Loucy (cell line): ENCODE results near the gene ABCC9.

ENCODE experiments used
- H2AFZ ChIP-seq: fragments of 200-600 bp; sonication (generic); 2 replicates; pipeline ENCODE4 v1.6.0; 2016; ENCODE audit warnings: antibody characterized with exemption, mild to moderate bottlenecking, low read length, moderate library complexity
- H3F3A ChIP-seq: fragments of 200-600 bp; 2 replicates; pipeline ENCODE4 v1.6.0; 2016; ENCODE audit warnings: antibody characterized with exemption, low read depth, mild to moderate bottlenecking
- H3K27me3 ChIP-seq: fragments of 200-600 bp; sonication (generic); 2 replicates; pipeline ENCODE4 v1.6.1; 2014; ENCODE audit warnings: low read length, mild to moderate bottlenecking; ENCODE audit not compliant: insufficient read depth, poor library complexity, severe bottlenecking
- H3K36me3 ChIP-seq: fragments of 200-600 bp; sonication (generic); 2 replicates; pipeline ENCODE4 v1.6.1; 2016; ENCODE audit warnings: low read length; ENCODE audit not compliant: insufficient read depth
- H3K4me1 ChIP-seq: fragments of 200-600 bp; sonication (generic); 2 replicates; pipeline ENCODE4 v1.5.1; 2014; ENCODE audit warnings: low read length, mild to moderate bottlenecking; ENCODE audit not compliant: insufficient read depth, poor library complexity, severe bottlenecking
- H3K4me2 ChIP-seq: fragments of 200-600 bp; sonication (generic); 2 replicates; pipeline ENCODE4 v1.6.0; 2014; ENCODE audit warnings: antibody characterized with exemption, low read length, low read depth, mild to moderate bottlenecking; ENCODE audit not compliant: poor library complexity, severe bottlenecking
- H3K4me3 ChIP-seq: fragments of 200-600 bp; sonication (generic); 2 replicates; pipeline ENCODE4 v1.5.1; 2014; ENCODE audit warnings: low read length, mild to moderate bottlenecking, mixed read lengths; ENCODE audit not compliant: poor library complexity, severe bottlenecking
- H3K79me2 ChIP-seq: fragments of 200-600 bp; sonication (generic); 2 replicates; pipeline ENCODE4 v1.6.1; 2014; ENCODE audit warnings: low read length; ENCODE audit not compliant: insufficient read depth
- H3K9ac ChIP-seq: fragments of 200-600 bp; sonication (generic); 2 replicates; pipeline ENCODE4 v1.6.0; 2014; ENCODE audit warnings: mild to moderate bottlenecking, low read depth, low read length, moderate library complexity; ENCODE audit not compliant: poor library complexity, severe bottlenecking
- H3K9me2 ChIP-seq: fragments of 200-600 bp; sonication (generic); replicated peaks from 2 replicates; pipeline ENCODE4 v1.6.1; 2016; ENCODE audit warnings: low read depth, low read length, mixed read lengths
- H3K9me3 ChIP-seq: fragments of 200-600 bp; sonication (generic); 2 replicates; pipeline ENCODE4 v1.6.1; 2014; ENCODE audit warnings: mild to moderate bottlenecking, antibody characterized with exemption, low read length, low read depth; ENCODE audit not compliant: insufficient read depth
- H4K20me1 ChIP-seq: fragments of 200-600 bp; sonication (generic); 2 replicates; pipeline ENCODE4 v1.6.0; 2014; ENCODE audit warnings: antibody characterized with exemption, low read length, mild to moderate bottlenecking; ENCODE audit not compliant: insufficient read depth, poor library complexity, severe bottlenecking
- CTCF ChIP-seq: fragments of 200-600 bp; sonication (generic); conservative IDR thresholded peaks from 2 replicates; pipeline ENCODE4 v1.5.1; 2014; ENCODE audit warnings: mild to moderate bottlenecking, antibody characterized with exemption, low read length
- EZH2phosphoT487 ChIP-seq: fragments of 200-600 bp; IDR thresholded peaks from 2 replicates; pipeline ENCODE4 v1.6.1; 2018; ENCODE audit warnings: antibody characterized with exemption, mild to moderate bottlenecking, moderate library complexity, borderline replicate concordance

Gene ABCC9

GRCh38 chr12:21940549-21941505 is at the start of gene ABCC9:
Gene ABCC9, minus strand, starts transcription at chr12:21941426. Its CDS starts 4,752 bp downstream, at chr12:21936674.
- Histone ChIP-seq H3K27me3 (no peaks in the 10 kb centered on the region), H3K9me2 (no peaks in the 10 kb centered on the region), H3K36me3 (no peaks in the 10 kb centered on the region), H4K20me1 (no peaks in the 10 kb centered on the region), H3K9ac (no peak within 1 kb of the TSS), H2AFZ (no peak within 1 kb of the TSS), H3K79me2 (no peaks in the 10 kb centered on the region), H3K4me3 (no peak within 1 kb of the TSS), H3K4me1 (no peaks in the 10 kb centered on the region), H3K4me2 (no peak within 1 kb of the TSS), H3F3A (no peaks in the 10 kb centered on the region), H3K9me3 (no peaks in the 10 kb centered on the region)
- TF ChIP-seq EZH2phosphoT487 (no peak), CTCF (no peak)

- H3F3A ChIP-seq: no peaks in the 10 kb centered on the region
- H3K4me3 ChIP-seq: no peak overlapping the region
These were observed 48.7 kb upstream of the ABCC9 start for GRCh38 chr12:21989819-21990412.

GRCh38 chr12:21988619-21989018 is 47.4 kb upstream of the ABCC9 start:
- Histone ChIP-seq H3F3A (no peaks in the 10 kb centered on the region), H3K4me3 (no peak overlapping the region), H2AFZ (no peak overlapping the region), H3K36me3 (no peaks in the 10 kb centered on the region), H3K4me1 (no peaks in the 10 kb centered on the region), H3K4me2 (no peak overlapping the region), H3K9ac (no peak overlapping the region), H3K9me3 (no peaks in the 10 kb centered on the region), H3K27me3 (peaks cover 10% of the 10 kb centered on the region), H3K9me2 (no peaks in the 10 kb centered on the region), H4K20me1 (no peaks in the 10 kb centered on the region), H3K79me2 (no peaks in the 10 kb centered on the region)
- TF ChIP-seq CTCF (no peak), EZH2phosphoT487 (no peak)

More at GRCh38 chr12:21989819-21990412, 48.7 kb upstream of the ABCC9 start:
- Histone ChIP-seq H3K79me2 (no peaks in the 10 kb centered on the region), H3K9me2 (no peaks in the 10 kb centered on the region), H4K20me1 (no peaks in the 10 kb centered on the region), H3K4me2 (no peak overlapping the region), H3K27me3 (peaks cover 10% of the 10 kb centered on the region), H3K9ac (no peak overlapping the region), H2AFZ (no peak overlapping the region), H3K9me3 (no peaks in the 10 kb centered on the region), H3K36me3 (no peaks in the 10 kb centered on the region), H3K4me1 (no peaks in the 10 kb centered on the region)
- TF ChIP-seq CTCF (peak; percentile 72), EZH2phosphoT487 (no peak)
